ENCODE data around the gene SLC6A6.

DNA sequence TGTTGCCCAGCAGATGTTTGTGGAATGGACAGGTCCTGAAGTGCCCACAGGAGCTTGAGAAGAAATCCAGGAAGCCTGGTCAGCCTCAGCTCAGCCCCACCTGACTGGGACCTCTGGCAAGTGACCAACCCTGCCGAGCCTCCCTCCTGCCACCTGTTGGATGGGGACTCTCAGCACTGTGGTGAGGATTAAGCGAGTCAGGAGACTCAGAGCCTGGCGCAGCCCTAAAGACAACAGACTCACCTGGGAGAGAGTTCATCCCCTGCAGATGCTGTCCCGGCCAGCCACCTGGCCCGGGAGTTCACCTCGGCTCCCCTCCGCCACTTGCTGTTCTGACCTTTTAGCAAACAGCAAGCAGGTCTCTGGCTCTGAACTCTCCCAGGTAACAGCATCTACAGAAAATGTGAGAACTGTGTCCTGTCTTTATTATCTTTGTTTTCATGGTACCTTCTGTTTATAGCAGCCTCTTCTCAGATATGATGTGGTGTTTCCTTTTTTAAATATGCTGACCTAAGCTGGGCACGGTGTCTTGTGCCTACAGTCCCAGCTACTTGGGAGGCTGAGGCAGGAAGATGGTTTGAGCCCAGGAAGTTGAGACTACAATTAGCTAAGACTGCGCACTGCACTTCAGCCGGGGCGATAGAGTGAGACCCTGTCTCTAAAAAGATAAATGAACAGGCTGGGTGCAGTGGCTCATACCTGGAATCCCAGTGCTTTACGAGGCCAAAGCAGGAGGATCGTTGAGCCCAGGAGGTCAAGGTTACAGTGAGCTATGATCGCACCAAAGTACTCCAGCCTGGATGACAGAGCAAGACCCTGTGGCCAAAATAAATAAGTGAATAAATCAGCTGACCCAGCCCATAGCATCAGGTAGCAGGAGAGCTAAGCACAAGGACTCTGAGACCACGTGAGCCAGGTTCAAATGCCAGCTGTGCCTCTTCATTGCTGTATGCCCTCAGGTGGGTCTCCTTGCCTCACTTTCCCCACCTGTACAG, 32.4 kb upstream of the SLC6A6 start:
- TF ChIP-seq, protein P1, sequence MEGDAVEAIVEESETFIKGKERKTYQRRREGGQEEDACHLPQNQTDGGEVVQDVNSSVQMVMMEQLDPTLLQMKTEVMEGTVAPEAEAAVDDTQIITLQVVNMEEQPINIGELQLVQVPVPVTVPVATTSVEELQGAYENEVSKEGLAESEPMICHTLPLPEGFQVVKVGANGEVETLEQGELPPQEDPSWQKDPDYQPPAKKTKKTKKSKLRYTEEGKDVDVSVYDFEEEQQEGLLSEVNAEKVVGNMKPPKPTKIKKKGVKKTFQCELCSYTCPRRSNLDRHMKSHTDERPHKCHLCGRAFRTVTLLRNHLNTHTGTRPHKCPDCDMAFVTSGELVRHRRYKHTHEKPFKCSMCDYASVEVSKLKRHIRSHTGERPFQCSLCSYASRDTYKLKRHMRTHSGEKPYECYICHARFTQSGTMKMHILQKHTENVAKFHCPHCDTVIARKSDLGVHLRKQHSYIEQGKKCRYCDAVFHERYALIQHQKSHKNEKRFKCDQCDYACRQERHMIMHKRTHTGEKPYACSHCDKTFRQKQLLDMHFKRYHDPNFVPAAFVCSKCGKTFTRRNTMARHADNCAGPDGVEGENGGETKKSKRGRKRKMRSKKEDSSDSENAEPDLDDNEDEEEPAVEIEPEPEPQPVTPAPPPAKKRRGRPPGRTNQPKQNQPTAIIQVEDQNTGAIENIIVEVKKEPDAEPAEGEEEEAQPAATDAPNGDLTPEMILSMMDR (IDR thresholded peaks at IDR 0.05; ENCODE audit: borderline replicate concordance, extremely low read depth, low read length, poor library complexity, severe bottlenecking): no peak
- TF ChIP-seq EZH2 (IDR thresholded peaks at IDR 0.05; ENCODE audit: borderline replicate concordance, low read depth, low read length, severe bottlenecking): no peak
